ENCODE measurements around the gene ACTRT1.

DNA sequence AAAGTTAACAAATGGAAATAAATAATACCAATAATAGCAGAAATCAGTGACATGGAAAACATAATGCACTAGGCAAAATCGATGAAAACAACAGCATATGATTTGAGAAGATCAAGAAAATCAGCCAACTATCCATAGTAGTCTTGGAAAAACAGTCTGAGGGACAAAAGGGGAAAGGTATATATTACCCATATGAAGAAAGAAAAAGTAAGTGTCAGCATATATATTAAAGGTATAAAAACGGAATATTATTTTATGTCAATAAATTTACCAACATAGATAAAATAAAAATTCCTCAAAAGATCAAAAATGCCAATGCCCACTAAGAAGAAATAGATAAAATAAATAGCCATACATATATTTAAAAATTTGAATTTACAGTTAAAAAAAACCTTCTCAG is 33.0 kb downstream of the ACTRT1 start:
- TF ChIP-seq, protein P1, sequence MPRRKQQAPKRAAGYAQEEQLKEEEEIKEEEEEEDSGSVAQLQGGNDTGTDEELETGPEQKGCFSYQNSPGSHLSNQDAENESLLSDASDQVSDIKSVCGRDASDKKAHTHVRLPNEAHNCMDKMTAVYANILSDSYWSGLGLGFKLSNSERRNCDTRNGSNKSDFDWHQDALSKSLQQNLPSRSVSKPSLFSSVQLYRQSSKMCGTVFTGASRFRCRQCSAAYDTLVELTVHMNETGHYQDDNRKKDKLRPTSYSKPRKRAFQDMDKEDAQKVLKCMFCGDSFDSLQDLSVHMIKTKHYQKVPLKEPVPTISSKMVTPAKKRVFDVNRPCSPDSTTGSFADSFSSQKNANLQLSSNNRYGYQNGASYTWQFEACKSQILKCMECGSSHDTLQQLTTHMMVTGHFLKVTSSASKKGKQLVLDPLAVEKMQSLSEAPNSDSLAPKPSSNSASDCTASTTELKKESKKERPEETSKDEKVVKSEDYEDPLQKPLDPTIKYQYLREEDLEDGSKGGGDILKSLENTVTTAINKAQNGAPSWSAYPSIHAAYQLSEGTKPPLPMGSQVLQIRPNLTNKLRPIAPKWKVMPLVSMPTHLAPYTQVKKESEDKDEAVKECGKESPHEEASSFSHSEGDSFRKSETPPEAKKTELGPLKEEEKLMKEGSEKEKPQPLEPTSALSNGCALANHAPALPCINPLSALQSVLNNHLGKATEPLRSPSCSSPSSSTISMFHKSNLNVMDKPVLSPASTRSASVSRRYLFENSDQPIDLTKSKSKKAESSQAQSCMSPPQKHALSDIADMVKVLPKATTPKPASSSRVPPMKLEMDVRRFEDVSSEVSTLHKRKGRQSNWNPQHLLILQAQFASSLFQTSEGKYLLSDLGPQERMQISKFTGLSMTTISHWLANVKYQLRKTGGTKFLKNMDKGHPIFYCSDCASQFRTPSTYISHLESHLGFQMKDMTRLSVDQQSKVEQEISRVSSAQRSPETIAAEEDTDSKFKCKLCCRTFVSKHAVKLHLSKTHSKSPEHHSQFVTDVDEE (CRISPR knock-in tag; IDR thresholded peaks at IDR 0.05), result no peak
- no peak for TF ChIP-seq PPARA (CRISPR knock-in tag; IDR thresholded peaks at IDR 0.05; ENCODE audit: borderline replicate concordance)
- TF ChIP-seq RARB (CRISPR knock-in tag; IDR thresholded peaks at IDR 0.05), result no peak
- no peak for TF ChIP-seq ZNF565 (CRISPR knock-in tag; conservative IDR thresholded peaks at IDR 0.05; ENCODE audit: low read depth)
- TF ChIP-seq ARNTL (CRISPR knock-in tag; IDR thresholded peaks at IDR 0.05; ENCODE audit: borderline replicate concordance, low read depth), result no peak
- TF ChIP-seq TOX (CRISPR knock-in tag; IDR thresholded peaks at IDR 0.05; ENCODE audit: borderline replicate concordance), result no peak
- TF ChIP-seq OSR1 (CRISPR knock-in tag; IDR thresholded peaks at IDR 0.05), result no peak
- no peak for TF ChIP-seq ZC3H10 (CRISPR knock-in tag; IDR thresholded peaks at IDR 0.05)
- no peak for TF ChIP-seq ZFP3 (CRISPR knock-in tag; IDR thresholded peaks at IDR 0.05)
- TF ChIP-seq ZNF8 (CRISPR knock-in tag; IDR thresholded peaks at IDR 0.05), result no peak

Data from SK-N-SH treated with all-trans-retinoic acid at 6 μM for 48 hours (cell line).